GM23338 (cell line): ENCODE results near the gene ACSF3. TPM values are rescaled to one million over a fixed set of nuclear protein-coding genes. Genes with fewer than 3 reads are reported as not detected.

ENCODE experiments used
- ATAC-seq: fragments of 200-7000 bp; cut with Tn5 transposase; 3 replicates; pipeline ENCODE4 v1.9.1; 2020
- DNase-seq: peaks from one replicate; pipeline ENCODE4 v3.0.0-alpha.2; 2015; ENCODE audit warnings: low spot score
- H2AFZ ChIP-seq: fragments of 200-600 bp; sonication (generic); 2 replicates; pipeline ENCODE4 v1.8.0; 2016; ENCODE audit warnings: antibody characterized with exemption, mild to moderate bottlenecking, moderate library complexity
- H3F3A ChIP-seq: fragments of 200-600 bp; sonication (generic); replicated peaks from 2 replicates; pipeline ENCODE4 v1.8.0; 2017; ENCODE audit warnings: antibody characterized with exemption, mixed run types, low read depth
- H3K27ac ChIP-seq: fragments of 200-600 bp; sonication (generic); 2 replicates; pipeline ENCODE4 v1.6.1; 2016; ENCODE audit warnings: low read depth
- H3K27me3 ChIP-seq: fragments of 200-600 bp; sonication (generic); 2 replicates; pipeline ENCODE4 v1.8.0; 2016; ENCODE audit warnings: mild to moderate bottlenecking, mixed run types, moderate library complexity; ENCODE audit not compliant: insufficient read depth
- H3K36me3 ChIP-seq: fragments of 200-600 bp; sonication (generic); 2 replicates; pipeline ENCODE4 v1.8.0; 2016; ENCODE audit warnings: mild to moderate bottlenecking; ENCODE audit not compliant: insufficient read depth
- H3K4me1 ChIP-seq: fragments of 200-600 bp; sonication (generic); 2 replicates; pipeline ENCODE4 v1.8.0; 2016; ENCODE audit warnings: mild to moderate bottlenecking, moderate library complexity; ENCODE audit not compliant: insufficient read depth
- H3K4me2 ChIP-seq: fragments of 200-600 bp; sonication (generic); 2 replicates; pipeline ENCODE4 v1.7.1; 2017; ENCODE audit warnings: mixed run types
- H3K4me3 ChIP-seq: fragments of 200-600 bp; sonication (generic); 2 replicates; pipeline ENCODE4 v1.6.1; 2016; ENCODE audit warnings: mixed run types
- H3K79me2 ChIP-seq: fragments of 200-600 bp; sonication (generic); replicated peaks from 2 replicates; pipeline ENCODE4 v1.8.0; 2017; ENCODE audit warnings: mild to moderate bottlenecking; ENCODE audit not compliant: insufficient read depth
- H3K9me2 ChIP-seq: fragments of 200-600 bp; sonication (generic); 2 replicates; pipeline ENCODE4 v1.8.0; 2017; ENCODE audit not compliant: insufficient read depth
- H4K20me1 ChIP-seq: fragments of 200-600 bp; sonication (generic); replicated peaks from 2 replicates; pipeline ENCODE4 v1.8.0; 2017; ENCODE audit warnings: mild to moderate bottlenecking; ENCODE audit not compliant: insufficient read depth
- H3K27ac Mint-ChIP-seq: 2 replicates; pipeline ENCODE4 v1.8.0; 2020; ENCODE audit warnings: inconsistent platforms, mild to moderate bottlenecking, moderate library complexity, mixed read lengths
- H3K27me3 Mint-ChIP-seq: 3 replicates; pipeline ENCODE4 v1.8.0; 2022; ENCODE audit warnings: low read depth, mild to moderate bottlenecking, moderate library complexity, mixed read lengths, inconsistent platforms; ENCODE audit not compliant: insufficient read depth, poor library complexity
- H3K36me3 Mint-ChIP-seq: 3 replicates; pipeline ENCODE4 v1.8.0; 2021; ENCODE audit warnings: low read depth, mild to moderate bottlenecking, inconsistent platforms, moderate library complexity, mixed read lengths
- H3K4me1 Mint-ChIP-seq: 3 replicates; pipeline ENCODE4 v1.8.0; 2020; ENCODE audit warnings: mild to moderate bottlenecking, inconsistent platforms, mixed read lengths
- H3K4me3 Mint-ChIP-seq: 3 replicates; pipeline ENCODE4 v1.8.0; 2021; ENCODE audit warnings: moderate library complexity, mild to moderate bottlenecking, inconsistent platforms, mixed read lengths
- H3K9me3 Mint-ChIP-seq: 3 replicates; pipeline ENCODE4 v1.8.0; 2020; ENCODE audit warnings: moderate library complexity, mild to moderate bottlenecking, inconsistent platforms, mixed read lengths
- CREB1 ChIP-seq: fragments of 250-450 bp; sonication (Bioruptor Pico); IDR thresholded peaks from 2 replicates; pipeline ENCODE4 v1.5.0; 2020; ENCODE audit warnings: low read depth, mild to moderate bottlenecking, moderate library complexity
- ETS1 ChIP-seq: IDR thresholded peaks from 2 replicates; pipeline ENCODE4 v1.6.1; 2016; ENCODE audit warnings: antibody characterized with exemption
- EZH2phosphoT487 ChIP-seq: fragments of 200-600 bp; sonication (generic); IDR thresholded peaks from one replicate; pipeline ENCODE4 v1.8.1; 2018; ENCODE audit warnings: antibody characterized with exemption; ENCODE audit not compliant: unreplicated experiment
- REST ChIP-seq: IDR thresholded peaks from one replicate; pipeline ENCODE4 v1.6.1; 2018; ENCODE audit warnings: antibody characterized with exemption; ENCODE audit not compliant: unreplicated experiment
- STAT1 ChIP-seq: IDR thresholded peaks from one replicate; pipeline ENCODE4 v1.6.1; 2016; ENCODE audit warnings: antibody characterized with exemption; ENCODE audit not compliant: unreplicated experiment
- ZNF114 ChIP-seq: fragments of 250-450 bp; sonication (Bioruptor Pico); IDR thresholded peaks from 2 replicates; pipeline ENCODE4 v1.5.0; 2020; ENCODE audit warnings: mild to moderate bottlenecking, moderate library complexity
- ZNF462 ChIP-seq: fragments of 250-450 bp; sonication (Bioruptor Pico); IDR thresholded peaks from 2 replicates; pipeline ENCODE4 v1.5.0; 2020; ENCODE audit warnings: mild to moderate bottlenecking, moderate library complexity
- polyA plus RNA-seq: library from polyadenylated mRNA; unstranded; fragments of >200 nt; fragmentation: Nextera tagmentation; extraction: Ambion mirVana; gene quantifications from 2 replicates; pipeline ENCODE4 v1.2.1, GENCODE V29; 2016
- total RNA-seq: library from RNA; depleted of rRNA; stranded (reverse); fragments of >200 nt; shearing (Covaris generic); gene quantifications from 2 replicates; pipeline ENCODE4 v1.2.3, GENCODE V29; 2014

ACSF3 gene
- total and polyA plus RNA-seq, 2 experiments from 2014 or later: 12.8 to 23.1 TPM

- TF ChIP-seq ETS1 (no peak), REST (no peak)
These were observed 20.7 kb downstream of the ACSF3 start (continued) for GRCh38 chr16:89114159-89114981.

GRCh38 chr16:89115216-89115861, 21.7 kb downstream of the ACSF3 start:
- Mint-ChIP-seq H3K27ac (peak overlapping the region; percentile 47), H3K36me3 (peaks cover 36% of the 10 kb centered on the region), H3K4me3 (no peak overlapping the region; the same call in 2 of the 3 replicates), H3K9me3 (no peaks in the 10 kb centered on the region), H3K27me3 (peaks cover 3% of the 10 kb centered on the region), H3K4me1 (peaks cover 26% of the 10 kb centered on the region)
- Histone ChIP-seq H3K36me3 (no peaks in the 10 kb centered on the region; the same call in 1 of the 2 replicates), H3K27me3 (no peaks in the 10 kb centered on the region), H3F3A (no peaks in the 10 kb centered on the region), H3K4me1 (no peaks in the 10 kb centered on the region), H3K9me2 (no peaks in the 10 kb centered on the region), H3K27ac (no peak overlapping the region), H3K4me3 (no peak overlapping the region), H2AFZ (no peak overlapping the region), H3K79me2 (peaks cover 6% of the 10 kb centered on the region; the same call in 1 of the 2 replicates), H3K4me2 (no peak overlapping the region), H4K20me1 (peaks cover 3% of the 10 kb centered on the region; the same call in 1 of the 2 replicates)
- no peak for ATAC-seq
- no peak for DNase-seq
- TF ChIP-seq EZH2phosphoT487 (no peak), REST (no peak), STAT1 (no peak), ZNF462 (CRISPR knock-in tag) (no peak), ZNF114 (CRISPR knock-in tag) (no peak), CREB1 (CRISPR knock-in tag) (no peak)
